NCI-H2107 treated with DMSO at 0.1 percent for 48 hours (cell line): ENCODE data around the gene MGAM2.
"Not testable (repeated sequence)": the region's sequence is repeated elsewhere in the genome, so short reads cannot be mapped to it uniquely, and the experiment has no call there.

Experiments used
- DNase-seq: peaks from one replicate; lab custom pipeline; 2025; ENCODE audit not compliant: unreplicated experiment; lab: John Stamatoyannopoulos, UW

The MGAM2 gene

GRCh38 chr7:142111499-142111898, at the start of gene MGAM2:
Gene MGAM2, plus strand, starts transcription at chr7:142111718. Its CDS starts 5,156 bp downstream, at chr7:142116874.
- no peak for DNase-seq

- DNase-seq: no peak
Observed at GRCh38 chr7:142063551-142064442, 47.7 kb upstream of the MGAM2 start.

GRCh38 chr7:142066536-142066935, 45.0 kb upstream of the MGAM2 start:
- DNase-seq: no peak

- no peak for DNase-seq
Observed at GRCh38 chr7:142077762-142078161, 33.8 kb upstream of the MGAM2 start.

- DNase-seq: no peak
Observed at GRCh38 chr7:142083605-142084004, 27.9 kb upstream of the MGAM2 start.

- no peak for DNase-seq
Observed at GRCh38 chr7:142085428-142085827, 26.1 kb upstream of the MGAM2 start.

- DNase-seq: no peak
Observed at GRCh38 chr7:142088022-142088714, 23.4 kb upstream of the MGAM2 start.

- DNase-seq: no peak
Observed at GRCh38 chr7:142089035-142089434, 22.5 kb upstream of the MGAM2 start.

GRCh38 chr7:142091961-142092360, 19.6 kb upstream of the MGAM2 start:
- no peak for DNase-seq

GRCh38 chr7:142094861-142095260, 16.7 kb upstream of the MGAM2 start:
- no peak for DNase-seq

- DNase-seq: no peak
Observed at GRCh38 chr7:142097571-142097970, 13.9 kb upstream of the MGAM2 start.

GRCh38 chr7:142098004-142098403, 13.5 kb upstream of the MGAM2 start:
- no peak for DNase-seq

GRCh38 chr7:142099347-142099746, 12.2 kb upstream of the MGAM2 start:
- not testable (repeated sequence) for DNase-seq

- no peak for DNase-seq
Observed at GRCh38 chr7:142100634-142101033, 10.9 kb upstream of the MGAM2 start.

- DNase-seq: not testable (repeated sequence)
Observed at GRCh38 chr7:142101794-142102193, 9.7 kb upstream of the MGAM2 start.

GRCh38 chr7:142104550-142105527, 6.7 kb upstream of the MGAM2 start:
- DNase-seq: no peak

- no peak for DNase-seq
Observed at GRCh38 chr7:142108728-142109505, 2.6 kb upstream of the MGAM2 start.

- no peak for DNase-seq
Observed at GRCh38 chr7:142110098-142110497, 1.4 kb upstream of the MGAM2 start.

- DNase-seq: no peak
Observed at GRCh38 chr7:142110638-142111037, 880 bp upstream of the MGAM2 start.

GRCh38 chr7:142112086-142112485, 568 bp downstream of the MGAM2 start:
- no peak for DNase-seq
